DND-41 (cell line): ENCODE results near the gene SLC5A9.

ENCODE experiments used
- ATAC-seq: fragments of 200-7000 bp; cut with Tn5 transposase; 3 replicates; pipeline ENCODE4 v1.9.1; 2021; ENCODE audit warnings: low read depth; ENCODE audit not compliant: insufficient read depth
- DNase-seq: peaks from one replicate; pipeline ENCODE4 v3.0.0-alpha.2; 2020
- H2AFZ ChIP-seq: 2 replicates; pipeline ENCODE4 v1.6.0; 2012; ENCODE audit warnings: low read depth, low read length
- H3K27ac ChIP-seq: 2 replicates; pipeline ENCODE4 v1.5.1; 2012; ENCODE audit warnings: low read length, inconsistent platforms
- H3K27me3 ChIP-seq: fragments of 200-600 bp; sonication (generic); 2 replicates; pipeline ENCODE4 v1.6.0; 2012; ENCODE audit warnings: low read length, mild to moderate bottlenecking, inconsistent platforms; ENCODE audit not compliant: insufficient read depth, poor library complexity
- H3K36me3 ChIP-seq: 2 replicates; pipeline ENCODE4 v1.5.1; 2012; ENCODE audit warnings: low read length, inconsistent platforms; ENCODE audit not compliant: insufficient read depth
- H3K4me1 ChIP-seq: 2 replicates; pipeline ENCODE4 v1.5.1; 2012; ENCODE audit warnings: mild to moderate bottlenecking, low read length; ENCODE audit not compliant: insufficient read depth
- H3K4me2 ChIP-seq: 2 replicates; pipeline ENCODE4 v1.6.0; 2012; ENCODE audit warnings: mild to moderate bottlenecking, moderate library complexity, low read length, inconsistent platforms; ENCODE audit not compliant: insufficient read depth
- H3K4me3 ChIP-seq, 2 experiments: fragments of 200-600 bp in 1 of 2; shearing (Covaris generic) in 1 of 2; 2 replicates each; pipeline ENCODE4 v1.5.1; 2012 to 2016; ENCODE audit warnings: inconsistent platforms in 2 of 2, low read length in 2 of 2, mild to moderate bottlenecking in 2 of 2, low read depth in 1 of 2, moderate library complexity in 1 of 2
- H3K79me2 ChIP-seq: 2 replicates; pipeline ENCODE4 v1.6.0; 2012; ENCODE audit warnings: low read length, inconsistent platforms; ENCODE audit not compliant: insufficient read depth
- H3K9ac ChIP-seq: 2 replicates; pipeline ENCODE4 v1.6.0; 2012; ENCODE audit warnings: low read depth, mild to moderate bottlenecking, inconsistent platforms, low read length, moderate library complexity
- H3K9me3 ChIP-seq: 2 replicates; pipeline ENCODE4 v1.5.1; 2012; ENCODE audit warnings: low read length, moderate library complexity, mild to moderate bottlenecking, inconsistent platforms; ENCODE audit not compliant: insufficient read depth, severe bottlenecking
- H4K20me1 ChIP-seq: 2 replicates; pipeline ENCODE4 v1.6.0; 2012; ENCODE audit warnings: low read length; ENCODE audit not compliant: insufficient read depth
- CTCF ChIP-seq: IDR thresholded peaks from 2 replicates; pipeline ENCODE4 v1.5.1; 2012; ENCODE audit warnings: borderline replicate concordance, low read length, moderate library complexity, mild to moderate bottlenecking; ENCODE audit not compliant: poor library complexity, severe bottlenecking; ENCODE audit errors: extremely low read depth
- EZH2 ChIP-seq: IDR thresholded peaks from 3 replicates; pipeline ENCODE4 v1.6.1; 2012; ENCODE audit warnings: borderline replicate concordance, low read depth, mild to moderate bottlenecking, moderate library complexity, low read length, inconsistent platforms; ENCODE audit not compliant: severe bottlenecking

SLC5A9 gene

DNA sequence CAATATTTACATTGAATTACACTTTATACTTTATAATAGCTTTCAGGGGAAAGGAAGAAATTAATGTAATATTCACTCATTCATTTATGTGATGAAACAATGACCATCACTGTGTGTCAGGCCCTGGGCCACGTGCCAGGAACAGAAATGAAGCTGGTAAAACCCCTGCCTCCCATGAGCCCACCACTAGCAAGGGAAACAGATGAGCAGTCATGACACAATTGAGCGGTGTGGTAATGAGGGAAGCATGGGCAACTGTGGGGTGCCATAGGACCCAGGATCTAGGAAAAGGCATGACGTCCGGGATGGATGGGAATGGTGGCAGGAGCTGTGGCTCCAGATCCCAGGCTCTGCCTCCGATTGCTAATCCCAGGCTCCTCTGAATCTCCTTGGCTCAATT lies 17.0 kb upstream of the SLC5A9 start:
- ATAC-seq: no peak
- Histone ChIP-seq H3K27ac (no peak overlapping the region), H3K4me2 (no peak overlapping the region), H3K9ac (no peak overlapping the region), H3K36me3 (no peaks in the 10 kb centered on the region), H3K4me1 (no peaks in the 10 kb centered on the region), H3K27me3 (no peaks in the 10 kb centered on the region), H3K79me2 (no peaks in the 10 kb centered on the region), H3K4me3 (no peak overlapping the region), H4K20me1 (no peaks in the 10 kb centered on the region), H3K9me3 (no peaks in the 10 kb centered on the region), H2AFZ (no peak overlapping the region)
- no peak for DNase-seq
- no peak for TF ChIP-seq EZH2

- no peaks in the 10 kb centered on the region for H4K20me1 ChIP-seq
- H3K9ac ChIP-seq: no peak overlapping the region
- no peaks in the 10 kb centered on the region for H3K79me2 ChIP-seq
- H3K27me3 ChIP-seq: no peaks in the 10 kb centered on the region
- TF ChIP-seq CTCF: no peak
- no peak for TF ChIP-seq EZH2
- DNase-seq: no peak
- no peaks in the 10 kb centered on the region for H3K36me3 ChIP-seq
- H3K27ac ChIP-seq: no peak overlapping the region
- no peak overlapping the region for H3K4me3 ChIP-seq
- no peak overlapping the region for H2AFZ ChIP-seq
- no peaks in the 10 kb centered on the region for H3K4me1 ChIP-seq
- no peak for ATAC-seq
- no peaks in the 10 kb centered on the region for H3K9me3 ChIP-seq
- no peak overlapping the region for H3K4me2 ChIP-seq
Measured at GRCh38 chr1:48206371-48206770, 16.1 kb upstream of the SLC5A9 start.

DNA sequence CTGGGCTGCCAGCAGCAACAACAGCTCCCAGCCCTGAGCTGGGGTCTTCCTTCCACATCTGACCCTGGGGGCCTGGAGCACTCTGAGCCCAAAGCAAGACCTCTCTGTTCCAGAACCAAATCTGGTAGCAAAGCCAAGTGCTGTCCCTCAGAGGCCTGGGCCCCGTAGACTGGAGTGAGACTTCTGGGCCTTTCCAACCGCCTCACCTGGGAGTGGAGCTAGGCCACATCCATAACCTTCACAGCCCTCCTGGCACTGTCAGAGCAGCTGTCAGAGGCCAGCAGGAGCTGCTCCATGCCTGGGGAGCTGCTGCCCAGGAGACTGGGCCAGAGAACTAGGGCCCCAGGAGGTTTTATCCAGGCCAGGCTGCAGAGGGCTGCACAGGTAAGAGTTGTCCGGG lies 15.4 kb upstream of the SLC5A9 start:
- ATAC-seq: no peak
- H3K4me3 ChIP-seq: no peak overlapping the region
- no peaks in the 10 kb centered on the region for H3K27me3 ChIP-seq
- H3K36me3 ChIP-seq: no peaks in the 10 kb centered on the region
- H3K79me2 ChIP-seq: no peaks in the 10 kb centered on the region
- no peak overlapping the region for H2AFZ ChIP-seq
- no peaks in the 10 kb centered on the region for H3K4me1 ChIP-seq
- no peak overlapping the region for H3K27ac ChIP-seq
- H3K9ac ChIP-seq: no peak overlapping the region
- DNase-seq: no peak
- H3K4me2 ChIP-seq: no peak overlapping the region
- H3K9me3 ChIP-seq: no peaks in the 10 kb centered on the region
- H4K20me1 ChIP-seq: no peaks in the 10 kb centered on the region
- TF ChIP-seq CTCF: no peak
- TF ChIP-seq EZH2: no peak

- Histone ChIP-seq H4K20me1 (no peaks in the 10 kb centered on the region), H3K79me2 (no peaks in the 10 kb centered on the region), H3K9me3 (no peaks in the 10 kb centered on the region), H3K9ac (no peak overlapping the region), H3K4me2 (no peak overlapping the region), H2AFZ (no peak overlapping the region), H3K27ac (no peak overlapping the region), H3K4me3 (no peak overlapping the region), H3K36me3 (no peaks in the 10 kb centered on the region), H3K27me3 (no peaks in the 10 kb centered on the region), H3K4me1 (no peaks in the 10 kb centered on the region)
- TF ChIP-seq CTCF (no peak), EZH2 (no peak)
- ATAC-seq: no peak
- DNase-seq: no peak
Measured at GRCh38 chr1:48207536-48208075, 14.9 kb upstream of the SLC5A9 start.
